GM12801 (cell line): ENCODE results near the gene MCHR2.

Experiments used
- TF ChIP-seq, protein P1 (sequence below): IDR thresholded peaks from one replicate; pipeline ENCODE4 v1.5.1; 2011; ENCODE audit warnings: control low read depth; ENCODE audit not compliant: insufficient read length; ENCODE audit errors: extremely low read depth

The MCHR2 gene

GRCh38 chr6:99995916-99996315, 1.9 kb upstream of the MCHR2 start:
- TF ChIP-seq, protein P1, sequence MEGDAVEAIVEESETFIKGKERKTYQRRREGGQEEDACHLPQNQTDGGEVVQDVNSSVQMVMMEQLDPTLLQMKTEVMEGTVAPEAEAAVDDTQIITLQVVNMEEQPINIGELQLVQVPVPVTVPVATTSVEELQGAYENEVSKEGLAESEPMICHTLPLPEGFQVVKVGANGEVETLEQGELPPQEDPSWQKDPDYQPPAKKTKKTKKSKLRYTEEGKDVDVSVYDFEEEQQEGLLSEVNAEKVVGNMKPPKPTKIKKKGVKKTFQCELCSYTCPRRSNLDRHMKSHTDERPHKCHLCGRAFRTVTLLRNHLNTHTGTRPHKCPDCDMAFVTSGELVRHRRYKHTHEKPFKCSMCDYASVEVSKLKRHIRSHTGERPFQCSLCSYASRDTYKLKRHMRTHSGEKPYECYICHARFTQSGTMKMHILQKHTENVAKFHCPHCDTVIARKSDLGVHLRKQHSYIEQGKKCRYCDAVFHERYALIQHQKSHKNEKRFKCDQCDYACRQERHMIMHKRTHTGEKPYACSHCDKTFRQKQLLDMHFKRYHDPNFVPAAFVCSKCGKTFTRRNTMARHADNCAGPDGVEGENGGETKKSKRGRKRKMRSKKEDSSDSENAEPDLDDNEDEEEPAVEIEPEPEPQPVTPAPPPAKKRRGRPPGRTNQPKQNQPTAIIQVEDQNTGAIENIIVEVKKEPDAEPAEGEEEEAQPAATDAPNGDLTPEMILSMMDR = no peak

DNA sequence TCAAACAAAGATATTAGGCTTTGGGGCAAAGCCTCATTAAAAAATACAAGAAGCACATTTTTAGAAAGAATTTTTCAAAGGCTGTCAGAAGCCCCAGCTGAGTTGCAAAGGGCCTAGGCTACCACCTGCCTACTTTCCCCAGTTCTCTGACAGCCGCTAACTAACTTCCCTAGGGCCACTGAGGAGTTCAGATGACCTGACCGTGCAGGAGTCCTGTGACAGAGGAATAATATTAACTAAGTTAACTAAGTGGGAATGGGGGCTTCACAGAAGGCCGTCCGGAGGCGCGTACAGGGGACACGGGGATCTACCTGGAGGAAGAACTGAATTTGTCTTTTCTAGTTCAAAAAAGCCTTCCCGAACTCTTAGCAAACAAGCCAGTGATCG, 884 bp downstream of the MCHR2 start:
- TF ChIP-seq, protein P1 = no peak

DNA sequence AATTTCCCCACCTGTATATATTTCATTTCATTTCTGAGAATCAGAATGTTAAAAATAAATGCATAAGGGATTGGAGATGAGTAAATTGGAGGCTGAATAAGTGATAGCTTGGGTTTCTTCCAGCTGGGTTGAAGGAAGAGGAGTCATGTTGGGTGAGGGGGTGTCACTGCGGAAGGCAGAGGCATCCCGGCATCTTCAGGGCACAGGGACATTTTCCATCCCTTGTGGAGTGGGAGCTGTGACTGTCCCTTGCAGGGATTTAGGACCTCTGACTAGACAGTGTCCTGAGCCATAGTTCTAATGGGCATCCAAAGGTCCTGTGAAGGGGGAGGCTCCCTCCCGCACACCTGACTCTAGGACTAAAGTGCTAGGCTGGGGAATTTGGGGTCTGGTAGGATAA, 2.1 kb downstream of the MCHR2 start:
- TF ChIP-seq, protein P1 = no peak

- TF ChIP-seq, protein P1 = no peak
Observed at GRCh38 chr6:99980741-99981140, 13.3 kb downstream of the MCHR2 start.

DNA sequence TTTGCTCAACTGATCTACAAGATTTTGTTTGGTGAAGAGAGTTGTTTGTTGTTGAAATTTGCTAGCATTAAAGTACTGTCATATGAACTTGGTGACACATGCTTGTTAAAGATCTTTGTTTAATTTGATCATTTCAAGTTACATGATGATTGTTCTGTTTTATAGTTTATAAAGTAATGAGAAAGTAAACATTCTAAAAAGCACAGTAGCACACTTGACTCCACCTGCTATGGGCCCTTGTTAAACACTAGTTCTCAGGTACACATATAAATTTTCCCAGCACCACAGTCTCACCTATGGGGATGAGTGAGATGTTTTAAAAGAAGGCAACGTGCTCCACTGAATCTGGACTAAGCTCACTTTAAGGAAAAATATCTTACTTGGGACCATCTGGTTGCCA, 14.1 kb downstream of the MCHR2 start:
- TF ChIP-seq, protein P1 = no peak

GRCh38 chr6:99967052-99967451, 27.0 kb downstream of the MCHR2 start:
- TF ChIP-seq, protein P1 = no peak

- TF ChIP-seq, protein P1 = no peak
Observed at GRCh38 chr6:99960027-99960426, 34.0 kb downstream of the MCHR2 start.

DNA sequence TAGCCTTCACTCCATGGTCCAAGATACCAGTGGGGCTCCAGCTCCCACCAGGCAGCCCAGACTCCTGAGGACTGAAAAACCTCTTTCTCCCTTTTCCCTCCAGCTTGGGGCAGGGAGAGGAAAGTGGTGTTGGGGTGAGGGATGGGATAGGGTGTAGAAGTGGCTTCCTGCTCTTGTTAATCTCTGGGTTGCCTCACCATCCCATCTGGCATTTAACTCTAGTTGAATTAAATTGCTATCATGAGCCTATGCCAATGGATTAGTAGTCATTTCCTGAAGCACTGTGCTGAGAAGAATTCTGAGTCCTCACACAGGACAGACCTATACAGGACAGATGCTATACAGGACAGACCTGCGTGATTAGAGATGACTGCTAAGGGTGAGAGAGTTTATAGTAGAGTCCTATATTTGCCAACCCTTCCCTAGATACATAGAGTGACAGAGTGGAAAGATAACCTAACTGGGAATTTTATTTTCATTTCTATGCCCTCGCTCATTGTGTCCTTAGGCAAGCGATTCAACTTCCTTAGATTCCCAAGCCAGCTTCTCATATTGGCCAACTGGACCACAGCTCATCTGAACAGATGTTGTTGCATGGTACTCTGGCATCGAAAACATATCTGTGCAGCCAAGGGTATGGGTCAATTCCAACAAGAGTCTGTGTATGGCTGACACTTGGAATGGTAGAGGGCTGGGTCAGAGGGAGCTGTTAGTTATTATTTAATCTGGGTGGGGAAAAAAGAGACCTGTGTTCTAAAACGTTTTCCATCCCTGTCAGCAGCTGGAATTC, 42.8 kb downstream of the MCHR2 start:
- TF ChIP-seq, protein P1 = no peak
